GM20431 (cell line): ENCODE data around the gene EIF5.

Experiments used
- in situ Hi-C: fragments of 300-500 bp; cut with MseI, MboI; formaldehyde crosslinking; loops from one replicate; pipeline ENCODE4 v1.15.0; 2020; ENCODE audit warnings: low sequenced_read_pairs; ENCODE audit not compliant: unreplicated experiment

EIF5 gene

GRCh38 chr14:103360548-103360947 lies 26.5 kb downstream of the EIF5 start:
- in situ Hi-C loops, result no loop called here

DNA sequence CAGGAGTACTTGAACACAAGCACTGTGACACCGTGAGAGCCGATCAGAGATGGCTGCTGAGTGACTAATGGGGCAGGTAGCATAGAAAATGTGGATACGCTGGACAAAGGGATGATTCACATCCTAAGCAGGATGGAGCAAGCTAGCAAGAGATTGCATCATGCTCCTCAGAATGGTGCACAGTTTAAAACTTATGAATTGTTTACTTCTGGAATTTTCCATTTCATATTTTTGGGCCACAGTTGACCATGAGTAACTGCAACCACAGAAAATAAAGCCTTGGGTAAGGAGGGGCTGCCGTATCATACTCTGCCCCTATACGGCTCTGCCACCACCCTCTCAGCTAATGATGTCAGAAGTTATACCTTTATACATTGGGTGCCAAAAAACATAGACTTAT lies 27.8 kb downstream of the EIF5 start:
- in situ Hi-C loops, result no loop called here

- in situ Hi-C loops, result no loop called here
These were observed 28.7 kb downstream of the EIF5 start for GRCh38 chr14:103362780-103363179.

DNA sequence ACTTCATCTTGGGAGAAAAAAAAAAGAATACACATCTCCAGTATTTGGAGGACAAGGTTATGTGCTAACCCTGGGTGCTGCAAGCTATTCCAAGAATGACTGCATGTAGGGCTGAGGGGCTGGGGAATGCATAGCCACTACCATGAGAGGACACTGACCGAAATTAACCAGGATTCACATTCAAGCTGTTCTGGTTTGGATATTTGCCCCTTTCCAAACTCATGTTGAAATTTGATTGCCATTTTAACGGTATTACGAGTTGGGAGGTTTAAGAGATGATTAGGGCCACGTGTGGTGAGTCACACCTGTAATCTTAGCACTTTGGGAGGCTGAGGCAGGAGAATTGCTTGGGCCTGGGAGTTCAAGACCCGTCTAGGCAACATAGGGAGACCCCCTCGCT lies 32.7 kb downstream of the EIF5 start:
- in situ Hi-C loops, result no loop called here

- in situ Hi-C loops, result no loop called here
These were observed 34.0 kb downstream of the EIF5 start for GRCh38 chr14:103367995-103368394.

- in situ Hi-C loops, result no loop called here
These were observed 36.0 kb downstream of the EIF5 start for GRCh38 chr14:103370087-103370486.

- in situ Hi-C loops, result no loop called here
These were observed 38.0 kb downstream of the EIF5 start for GRCh38 chr14:103372017-103372416.

DNA sequence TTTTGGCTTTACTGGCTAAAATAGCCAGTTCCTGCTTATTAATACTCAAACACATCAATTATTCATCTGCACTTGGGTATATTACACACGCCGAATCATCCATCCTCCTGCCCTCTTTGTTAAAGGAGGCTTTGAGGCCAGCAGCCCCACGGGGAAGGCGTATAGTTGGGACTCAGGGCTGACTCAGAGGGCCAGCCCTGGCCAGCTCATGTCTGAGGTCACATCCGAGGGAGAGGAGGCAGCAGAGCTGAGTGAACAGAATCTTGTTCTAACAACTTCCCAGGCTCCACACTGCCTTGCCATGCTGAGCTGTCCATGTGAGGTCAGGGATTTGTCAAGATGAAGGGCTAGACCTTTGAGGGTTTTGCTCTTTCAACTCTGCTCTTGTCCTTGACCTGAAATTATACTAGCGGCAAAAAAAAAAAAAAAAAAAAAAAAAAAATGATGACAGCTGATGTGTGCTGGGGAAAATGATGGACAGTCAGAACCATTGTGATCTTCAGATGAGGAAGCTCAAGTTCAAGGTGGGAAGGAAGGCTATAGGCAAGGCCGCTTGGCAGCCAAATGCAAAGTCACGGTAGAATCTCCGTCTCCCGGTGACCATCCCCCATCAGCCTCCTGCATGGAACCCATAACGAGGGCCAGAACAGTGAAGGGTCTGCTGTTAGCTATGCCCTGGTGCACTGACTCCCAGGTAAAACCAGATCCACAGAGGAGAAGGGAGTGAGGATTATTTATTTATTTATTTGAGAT lies 38.7 kb downstream of the EIF5 start:
- in situ Hi-C loops, result no loop called here

- in situ Hi-C loops, result no loop called here
These were observed 40.1 kb downstream of the EIF5 start for GRCh38 chr14:103374121-103374520.

DNA sequence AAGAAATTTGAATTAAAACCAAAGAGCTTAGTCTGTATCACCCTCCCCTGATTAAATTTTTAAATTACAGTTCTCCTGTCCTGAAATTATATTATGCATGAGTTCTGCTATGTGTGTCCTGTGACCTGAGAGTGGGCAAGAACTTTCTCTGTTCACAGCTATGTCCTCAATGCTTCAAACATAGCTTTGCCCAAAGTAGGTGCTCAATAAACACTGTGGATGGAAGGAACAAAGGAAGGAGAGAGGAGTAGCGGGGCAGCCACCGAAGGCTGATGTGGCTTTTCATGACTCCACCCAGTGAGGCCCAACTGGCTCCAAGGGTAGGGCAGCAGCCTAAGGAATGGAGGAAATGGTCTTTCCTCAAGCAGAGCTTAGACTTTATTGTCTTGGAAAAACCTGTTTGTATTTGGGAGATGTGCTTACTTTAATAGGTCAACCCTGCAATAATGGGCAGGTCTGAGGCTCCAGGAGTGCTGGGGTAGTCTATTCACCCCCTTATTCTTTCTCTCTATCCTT lies 43.5 kb downstream of the EIF5 start:
- in situ Hi-C loops, result no loop called here

DNA sequence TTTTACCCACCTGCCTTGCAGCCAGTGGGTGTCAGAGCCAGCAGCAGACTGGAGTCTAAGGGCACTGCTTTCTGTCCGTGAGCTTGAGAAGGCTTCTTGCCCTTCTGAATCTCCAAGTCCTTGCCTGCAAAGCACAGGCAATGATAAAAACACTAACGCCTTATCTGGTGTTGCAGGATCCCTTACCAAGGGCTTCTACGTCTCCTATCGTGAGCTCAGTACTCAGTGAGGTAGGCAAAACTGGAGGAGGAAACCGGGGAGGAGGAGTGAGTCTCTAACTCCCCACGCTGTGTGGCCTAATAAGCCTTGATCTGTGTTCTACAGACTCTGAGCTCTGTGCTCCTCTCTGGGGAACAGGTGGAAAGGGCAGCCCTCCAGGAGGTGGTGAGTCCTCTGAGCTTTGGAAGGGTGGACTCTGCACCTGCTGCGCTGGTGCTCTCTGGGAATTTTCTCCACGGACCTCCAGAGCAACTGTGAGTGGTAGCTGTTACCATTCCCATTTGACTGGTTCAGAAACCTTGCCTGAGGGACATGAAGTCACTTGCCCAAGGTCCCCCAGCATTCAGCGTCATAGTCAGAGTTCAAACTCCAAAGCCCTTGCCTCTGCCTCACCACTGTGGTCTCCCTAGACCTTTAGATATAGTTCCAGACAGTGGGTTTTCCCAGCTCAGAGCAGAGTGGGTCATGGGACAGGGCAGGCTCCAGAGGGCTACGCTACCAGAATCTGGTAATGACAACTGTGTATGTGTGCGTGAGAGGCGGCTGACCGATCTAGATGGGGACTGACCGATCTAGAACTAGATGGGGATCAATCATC lies 44.2 kb downstream of the EIF5 start:
- in situ Hi-C loops, result no loop called here

GRCh38 chr14:103380719-103381377 lies 46.8 kb downstream of the EIF5 start:
- in situ Hi-C loops, result no loop called here

DNA sequence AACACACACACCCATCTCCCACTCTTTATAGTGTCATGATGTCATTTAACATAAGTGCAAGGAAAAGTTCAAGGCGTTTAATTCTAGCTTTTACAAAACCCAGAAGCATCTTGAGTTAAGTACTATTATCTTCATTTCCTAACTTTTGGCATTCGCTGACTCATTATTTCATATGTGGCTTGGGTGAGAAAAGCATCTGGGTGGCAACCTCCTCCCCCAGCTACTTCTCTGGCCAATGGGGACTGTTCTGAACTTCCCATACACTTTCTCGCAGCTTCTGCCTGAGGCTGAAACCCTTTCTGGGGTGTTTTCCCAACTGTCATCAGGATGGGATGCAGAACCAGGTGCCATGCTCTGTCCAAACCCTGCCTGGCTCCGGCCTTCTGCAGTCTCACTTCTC lies 48.3 kb downstream of the EIF5 start:
- in situ Hi-C loops, result no loop called here

- in situ Hi-C loops, result no loop called here
These were observed 50.6 kb downstream of the EIF5 start for GRCh38 chr14:103384450-103385151.

GRCh38 chr14:103385152-103385928 lies 51.3 kb downstream of the EIF5 start, which contains the start of gene MARK3:
MARK3 (plus strand) TSS chr14:103385415; CDS start chr14:103386030, 615 bp downstream.
- in situ Hi-C loops, result no loop called here

DNA sequence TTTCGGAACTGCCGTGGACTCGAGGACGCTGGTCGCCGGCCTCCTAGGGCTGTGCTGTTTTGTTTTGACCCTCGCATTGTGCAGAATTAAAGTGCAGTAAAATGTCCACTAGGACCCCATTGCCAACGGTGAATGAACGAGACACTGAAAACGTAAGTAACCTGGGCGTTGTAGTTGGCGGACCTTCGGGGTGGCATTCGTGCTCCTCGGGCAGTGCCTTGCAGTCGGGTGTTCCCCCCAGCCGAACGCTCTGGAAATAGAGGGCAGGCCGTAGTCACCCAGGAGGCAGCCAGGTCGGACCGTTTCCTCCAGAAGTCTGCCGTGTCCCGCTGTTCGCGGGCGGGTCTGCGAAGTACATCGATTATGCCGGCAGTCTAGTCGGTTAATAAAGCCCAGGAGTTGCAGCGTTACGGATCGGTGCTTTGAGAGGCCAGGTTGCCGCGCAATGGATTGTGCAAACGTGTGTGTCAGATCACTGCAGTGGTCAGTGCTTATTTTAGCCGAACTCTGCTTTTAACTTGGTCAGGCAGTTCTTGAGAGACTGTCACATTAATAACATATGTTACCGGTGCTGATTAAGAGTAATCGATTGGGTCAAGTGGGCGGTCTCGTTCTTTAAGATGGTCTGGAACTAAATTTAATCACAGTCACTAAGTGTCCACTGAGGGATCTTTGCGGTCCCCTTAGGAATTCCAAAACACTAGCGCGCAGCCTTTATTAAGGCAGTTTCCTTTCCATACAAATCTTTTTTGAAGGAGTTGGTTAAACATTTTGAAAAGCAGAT lies 52.1 kb downstream of the EIF5 start:
- in situ Hi-C loops, result no loop called here

GRCh38 chr14:103386713-103387329 lies 52.8 kb downstream of the EIF5 start:
- in situ Hi-C loops, result no loop called here

DNA sequence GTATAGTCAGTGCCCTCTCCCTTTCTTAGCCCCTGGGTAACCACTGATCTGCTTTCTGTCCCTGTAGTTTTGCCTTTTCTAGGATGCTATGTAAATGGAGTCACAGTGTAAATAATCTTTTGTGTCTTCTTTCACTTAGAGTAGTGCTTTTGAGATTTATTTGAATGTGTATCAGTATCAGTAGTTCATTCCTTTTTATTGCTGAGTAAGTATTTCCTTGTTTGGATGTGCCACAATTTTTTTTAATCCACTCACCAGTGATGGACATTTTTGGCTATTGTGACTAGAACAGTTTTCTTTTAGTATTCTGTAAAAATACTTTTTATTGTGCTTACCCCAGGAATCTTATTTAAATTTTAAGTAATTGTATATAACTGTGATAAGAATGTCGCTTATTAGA lies 54.6 kb downstream of the EIF5 start:
- in situ Hi-C loops, result no loop called here
